Loucy (cell line): ENCODE results near the gene SNX14.

Experiments
- H2AFZ ChIP-seq: fragments of 200-600 bp; sonication (generic); 2 replicates; pipeline ENCODE4 v1.6.0; 2016; ENCODE audit warnings: antibody characterized with exemption, mild to moderate bottlenecking, low read length, moderate library complexity
- H3F3A ChIP-seq: fragments of 200-600 bp; 2 replicates; pipeline ENCODE4 v1.6.0; 2016; ENCODE audit warnings: antibody characterized with exemption, low read depth, mild to moderate bottlenecking
- H3K27me3 ChIP-seq: fragments of 200-600 bp; sonication (generic); 2 replicates; pipeline ENCODE4 v1.6.1; 2014; ENCODE audit warnings: low read length, mild to moderate bottlenecking; ENCODE audit not compliant: insufficient read depth, poor library complexity, severe bottlenecking
- H3K36me3 ChIP-seq: fragments of 200-600 bp; sonication (generic); 2 replicates; pipeline ENCODE4 v1.6.1; 2016; ENCODE audit warnings: low read length; ENCODE audit not compliant: insufficient read depth
- H3K4me1 ChIP-seq: fragments of 200-600 bp; sonication (generic); 2 replicates; pipeline ENCODE4 v1.5.1; 2014; ENCODE audit warnings: low read length, mild to moderate bottlenecking; ENCODE audit not compliant: insufficient read depth, poor library complexity, severe bottlenecking
- H3K4me2 ChIP-seq: fragments of 200-600 bp; sonication (generic); 2 replicates; pipeline ENCODE4 v1.6.0; 2014; ENCODE audit warnings: antibody characterized with exemption, low read length, low read depth, mild to moderate bottlenecking; ENCODE audit not compliant: poor library complexity, severe bottlenecking
- H3K4me3 ChIP-seq: fragments of 200-600 bp; sonication (generic); 2 replicates; pipeline ENCODE4 v1.5.1; 2014; ENCODE audit warnings: low read length, mild to moderate bottlenecking, mixed read lengths; ENCODE audit not compliant: poor library complexity, severe bottlenecking
- H3K79me2 ChIP-seq: fragments of 200-600 bp; sonication (generic); 2 replicates; pipeline ENCODE4 v1.6.1; 2014; ENCODE audit warnings: low read length; ENCODE audit not compliant: insufficient read depth
- H3K9ac ChIP-seq: fragments of 200-600 bp; sonication (generic); 2 replicates; pipeline ENCODE4 v1.6.0; 2014; ENCODE audit warnings: mild to moderate bottlenecking, low read depth, low read length, moderate library complexity; ENCODE audit not compliant: poor library complexity, severe bottlenecking
- H3K9me2 ChIP-seq: fragments of 200-600 bp; sonication (generic); replicated peaks from 2 replicates; pipeline ENCODE4 v1.6.1; 2016; ENCODE audit warnings: low read depth, low read length, mixed read lengths
- H3K9me3 ChIP-seq: fragments of 200-600 bp; sonication (generic); 2 replicates; pipeline ENCODE4 v1.6.1; 2014; ENCODE audit warnings: mild to moderate bottlenecking, antibody characterized with exemption, low read length, low read depth; ENCODE audit not compliant: insufficient read depth
- H4K20me1 ChIP-seq: fragments of 200-600 bp; sonication (generic); 2 replicates; pipeline ENCODE4 v1.6.0; 2014; ENCODE audit warnings: antibody characterized with exemption, low read length, mild to moderate bottlenecking; ENCODE audit not compliant: insufficient read depth, poor library complexity, severe bottlenecking
- EZH2phosphoT487 ChIP-seq: fragments of 200-600 bp; IDR thresholded peaks from 2 replicates; pipeline ENCODE4 v1.6.1; 2018; ENCODE audit warnings: antibody characterized with exemption, mild to moderate bottlenecking, moderate library complexity, borderline replicate concordance
- TF ChIP-seq, protein P1 (sequence below): fragments of 200-600 bp; sonication (generic); conservative IDR thresholded peaks from 2 replicates; pipeline ENCODE4 v1.5.1; 2014; ENCODE audit warnings: mild to moderate bottlenecking, antibody characterized with exemption, low read length

SNX14 gene

DNA sequence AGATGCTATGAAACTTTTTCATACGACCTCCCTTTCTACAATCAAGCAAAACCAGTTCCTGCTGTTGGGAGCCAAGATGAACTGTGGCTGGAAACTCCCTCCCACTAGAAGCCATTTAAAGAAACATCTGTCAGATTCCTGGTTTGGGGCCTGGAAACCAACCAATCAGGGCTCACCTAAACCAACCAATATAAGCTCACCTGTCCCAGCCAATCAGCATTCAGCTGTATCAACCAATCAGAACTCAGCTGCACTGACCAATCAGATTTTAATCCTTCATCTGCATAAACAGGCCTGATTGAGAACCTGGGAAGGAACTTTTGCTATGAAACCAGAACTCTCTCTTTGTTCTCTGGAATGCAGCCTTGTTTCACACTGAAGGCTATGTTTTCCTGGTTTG lies 42.4 kb downstream of the SNX14 start:
- no peaks in the 10 kb centered on the region for H3K9me3 ChIP-seq
- no peaks in the 10 kb centered on the region for H3K79me2 ChIP-seq
- no peak overlapping the region for H3K4me2 ChIP-seq
- peaks cover 53% of the 10 kb centered on the region for H3K36me3 ChIP-seq
- no peak overlapping the region for H2AFZ ChIP-seq
- no peak for TF ChIP-seq EZH2phosphoT487
- TF ChIP-seq, protein P1, sequence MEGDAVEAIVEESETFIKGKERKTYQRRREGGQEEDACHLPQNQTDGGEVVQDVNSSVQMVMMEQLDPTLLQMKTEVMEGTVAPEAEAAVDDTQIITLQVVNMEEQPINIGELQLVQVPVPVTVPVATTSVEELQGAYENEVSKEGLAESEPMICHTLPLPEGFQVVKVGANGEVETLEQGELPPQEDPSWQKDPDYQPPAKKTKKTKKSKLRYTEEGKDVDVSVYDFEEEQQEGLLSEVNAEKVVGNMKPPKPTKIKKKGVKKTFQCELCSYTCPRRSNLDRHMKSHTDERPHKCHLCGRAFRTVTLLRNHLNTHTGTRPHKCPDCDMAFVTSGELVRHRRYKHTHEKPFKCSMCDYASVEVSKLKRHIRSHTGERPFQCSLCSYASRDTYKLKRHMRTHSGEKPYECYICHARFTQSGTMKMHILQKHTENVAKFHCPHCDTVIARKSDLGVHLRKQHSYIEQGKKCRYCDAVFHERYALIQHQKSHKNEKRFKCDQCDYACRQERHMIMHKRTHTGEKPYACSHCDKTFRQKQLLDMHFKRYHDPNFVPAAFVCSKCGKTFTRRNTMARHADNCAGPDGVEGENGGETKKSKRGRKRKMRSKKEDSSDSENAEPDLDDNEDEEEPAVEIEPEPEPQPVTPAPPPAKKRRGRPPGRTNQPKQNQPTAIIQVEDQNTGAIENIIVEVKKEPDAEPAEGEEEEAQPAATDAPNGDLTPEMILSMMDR, result no peak
- H3K9ac ChIP-seq, result no peak overlapping the region
- H3K9me2 ChIP-seq, result no peaks in the 10 kb centered on the region
- no peak overlapping the region for H3K4me3 ChIP-seq
- H3K4me1 ChIP-seq, result no peaks in the 10 kb centered on the region
- no peaks in the 10 kb centered on the region for H3K27me3 ChIP-seq
- H4K20me1 ChIP-seq, result no peaks in the 10 kb centered on the region
- no peaks in the 10 kb centered on the region for H3F3A ChIP-seq

- TF ChIP-seq EZH2phosphoT487, result no peak
- TF ChIP-seq, protein P1, result no peak
- Histone ChIP-seq H3K9ac (no peak overlapping the region), H3K9me3 (no peaks in the 10 kb centered on the region), H3K27me3 (no peaks in the 10 kb centered on the region), H3F3A (no peaks in the 10 kb centered on the region), H3K4me2 (no peak overlapping the region), H3K4me3 (no peak overlapping the region), H2AFZ (no peak overlapping the region), H3K36me3 (peaks cover 63% of the 10 kb centered on the region), H3K4me1 (no peaks in the 10 kb centered on the region), H4K20me1 (no peaks in the 10 kb centered on the region), H3K9me2 (no peaks in the 10 kb centered on the region), H3K79me2 (no peaks in the 10 kb centered on the region)
Measured at GRCh38 chr6:85547719-85548118, 45.9 kb downstream of the SNX14 start.

- H3K4me2 ChIP-seq, result no peak overlapping the region
- TF ChIP-seq EZH2phosphoT487, result no peak
- TF ChIP-seq, protein P1, result no peak
- no peak overlapping the region for H3K4me3 ChIP-seq
- H3K79me2 ChIP-seq, result no peaks in the 10 kb centered on the region
- H3K4me1 ChIP-seq, result no peaks in the 10 kb centered on the region
- no peaks in the 10 kb centered on the region for H3K9me3 ChIP-seq
- no peaks in the 10 kb centered on the region for H3K27me3 ChIP-seq
- H4K20me1 ChIP-seq, result no peaks in the 10 kb centered on the region
- no peaks in the 10 kb centered on the region for H3K9me2 ChIP-seq
- H3F3A ChIP-seq, result no peaks in the 10 kb centered on the region
- no peak overlapping the region for H3K9ac ChIP-seq
- peaks cover 55% of the 10 kb centered on the region for H3K36me3 ChIP-seq
- no peak overlapping the region for H2AFZ ChIP-seq
Measured at GRCh38 chr6:85544776-85545175, 48.9 kb downstream of the SNX14 start.
